Osteoblast (primary cell): Measurements from ENCODE around the gene LGR6. TPM values are rescaled to one million over a fixed set of nuclear protein-coding genes. Genes with fewer than 3 reads are reported as not detected.

Experiments used
- DNase-seq: peaks from one replicate; pipeline ENCODE4 v3.0.0; 2011; ENCODE audit warnings: low spot score, mixed read lengths; ENCODE audit not compliant: insufficient read length; ENCODE audit errors: missing footprints
- H2AFZ ChIP-seq: 2 replicates; pipeline ENCODE4 v1.6.0; 2011; ENCODE audit warnings: mild to moderate bottlenecking, low read length
- H3K27ac ChIP-seq: 2 replicates; pipeline ENCODE4 v1.5.1; 2011; ENCODE audit warnings: mild to moderate bottlenecking, low read depth, low read length, moderate library complexity
- H3K27me3 ChIP-seq: 2 replicates; pipeline ENCODE4 v1.6.0; 2012; ENCODE audit warnings: mild to moderate bottlenecking, control low read depth, inconsistent platforms, low read length, moderate library complexity; ENCODE audit not compliant: insufficient read depth
- H3K36me3 ChIP-seq: 2 replicates; pipeline ENCODE4 v1.5.1; 2011; ENCODE audit warnings: mild to moderate bottlenecking, low read length, control low read depth, moderate library complexity; ENCODE audit not compliant: insufficient read depth
- H3K4me1 ChIP-seq: 2 replicates; pipeline ENCODE4 v1.5.1; 2011; ENCODE audit warnings: mild to moderate bottlenecking, low read length, control low read depth, moderate library complexity; ENCODE audit not compliant: insufficient read depth
- H3K4me2 ChIP-seq: 2 replicates; pipeline ENCODE4 v1.6.0; 2011; ENCODE audit warnings: mild to moderate bottlenecking, low read length; ENCODE audit not compliant: insufficient read depth
- H3K4me3 ChIP-seq: fragments of 200-600 bp; sonication (generic); 3 replicates; pipeline ENCODE4 v1.5.1; 2012; ENCODE audit warnings: mild to moderate bottlenecking, low read length, inconsistent platforms; ENCODE audit not compliant: insufficient read depth
- H3K79me2 ChIP-seq: 2 replicates; pipeline ENCODE4 v1.6.0; 2012; ENCODE audit warnings: mild to moderate bottlenecking, low read length, control low read depth, inconsistent platforms; ENCODE audit not compliant: insufficient read depth
- H3K9me3 ChIP-seq: 2 replicates; pipeline ENCODE4 v1.5.1; 2011; ENCODE audit warnings: low read depth, low read length, control low read depth
- H4K20me1 ChIP-seq: 2 replicates; pipeline ENCODE4 v1.6.0; 2012; ENCODE audit warnings: mild to moderate bottlenecking, low read length, control low read depth; ENCODE audit not compliant: insufficient read depth
- CTCF ChIP-seq: IDR thresholded peaks from 2 replicates; pipeline ENCODE4 v1.5.1; 2011; ENCODE audit warnings: mild to moderate bottlenecking, low read depth, low read length, moderate library complexity; ENCODE audit errors: extremely low read depth
- total RNA-seq: library from RNA; depleted of rRNA; stranded (reverse); fragments of >200 nt; gene quantifications from 2 replicates; pipeline ENCODE4 v1.2.3, GENCODE V29; 2012

The LGR6 gene
- total RNA-seq, 1 donor: not detected

GRCh38 chr1:202213361-202214088, 19.9 kb downstream of the LGR6 start:
- Histone ChIP-seq H3K4me1 (no peaks in the 10 kb centered on the region), H2AFZ (no peak overlapping the region), H3K79me2 (no peaks in the 10 kb centered on the region), H4K20me1 (no peaks in the 10 kb centered on the region), H3K27ac (no peak overlapping the region), H3K9me3 (no peaks in the 10 kb centered on the region), H3K27me3 (peaks cover 79% of the 10 kb centered on the region), H3K4me3 (no peak overlapping the region), H3K4me2 (no peak overlapping the region), H3K36me3 (no peaks in the 10 kb centered on the region)
- no peak for TF ChIP-seq CTCF
- peak; percentile 93 for DNase-seq

GRCh38 chr1:202214089-202214843, 20.7 kb downstream of the LGR6 start:
- Histone ChIP-seq H3K4me3 (no peak overlapping the region), H3K4me2 (no peak overlapping the region), H3K4me1 (no peaks in the 10 kb centered on the region), H2AFZ (no peak overlapping the region), H3K27ac (no peak overlapping the region), H3K79me2 (no peaks in the 10 kb centered on the region), H4K20me1 (no peaks in the 10 kb centered on the region), H3K9me3 (no peaks in the 10 kb centered on the region), H3K36me3 (no peaks in the 10 kb centered on the region), H3K27me3 (peaks cover 81% of the 10 kb centered on the region)
- DNase-seq: no peak
- no peak for TF ChIP-seq CTCF

GRCh38 chr1:202215472-202216130, 22.0 kb downstream of the LGR6 start:
- Histone ChIP-seq H3K4me1 (no peaks in the 10 kb centered on the region), H2AFZ (no peak overlapping the region), H3K36me3 (no peaks in the 10 kb centered on the region), H3K27ac (no peak overlapping the region), H3K4me3 (no peak overlapping the region), H3K79me2 (no peaks in the 10 kb centered on the region), H3K4me2 (no peak overlapping the region), H4K20me1 (no peaks in the 10 kb centered on the region), H3K9me3 (no peaks in the 10 kb centered on the region), H3K27me3 (peaks cover 84% of the 10 kb centered on the region)
- no peak for DNase-seq
- no peak for TF ChIP-seq CTCF

- Histone ChIP-seq H3K36me3 (no peaks in the 10 kb centered on the region), H3K4me3 (no peak overlapping the region), H3K27ac (no peak overlapping the region), H3K79me2 (no peaks in the 10 kb centered on the region), H3K4me1 (no peaks in the 10 kb centered on the region), H2AFZ (no peak overlapping the region), H3K27me3 (peaks cover 84% of the 10 kb centered on the region), H3K9me3 (no peaks in the 10 kb centered on the region), H4K20me1 (no peaks in the 10 kb centered on the region), H3K4me2 (no peak overlapping the region)
- TF ChIP-seq CTCF: no peak
- DNase-seq: no peak
Measured at GRCh38 chr1:202216691-202217090, 23.1 kb downstream of the LGR6 start.
